ENCODE data around the gene NPR2.
A peak's percentile ranks its signal among the peaks of the same experiment; 100 is the strongest.

NPR2 gene

DNA sequence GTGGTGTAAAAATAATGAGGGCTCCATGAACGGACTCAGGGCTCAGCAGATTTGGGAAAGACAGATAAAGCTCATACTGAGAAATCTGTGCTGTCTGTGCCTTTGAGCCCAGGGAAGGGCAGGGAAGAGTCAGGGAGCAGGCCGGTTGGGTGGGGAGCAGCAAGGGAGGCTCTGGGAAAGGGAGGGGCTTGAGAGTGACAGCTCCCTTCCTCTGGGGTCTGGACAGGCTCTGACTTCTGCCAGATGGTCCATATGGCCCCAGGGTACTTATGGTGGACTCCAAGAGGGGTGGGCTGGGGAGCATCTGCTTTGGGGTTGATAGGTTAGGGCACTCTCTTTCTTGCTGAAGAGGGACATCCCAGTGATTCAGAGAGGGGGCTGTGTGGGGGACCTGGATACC is 2.1 kb downstream of the NPR2 start:
- peaks cover 7% of the 10 kb centered on the region for H3K36me3 Mint-ChIP-seq (ENCODE audit: insufficient read depth)
- no peak for DNase-seq (ENCODE audit: low spot score in 2 of 2)
- no peaks in the 10 kb centered on the region for H3K27me3 Mint-ChIP-seq
- H3K4me1 Mint-ChIP-seq = peaks cover 13% of the 10 kb centered on the region
- H3K27ac Mint-ChIP-seq (ENCODE audit: low read depth) = peak overlapping the region; percentile 2
- ATAC-seq (replicated peaks; ENCODE audit: extremely low read depth, poor library complexity, severe bottlenecking) = no peak
- H3K9me3 Mint-ChIP-seq = no peaks in the 10 kb centered on the region
- H3K4me3 Mint-ChIP-seq = no peak overlapping the region

DNA sequence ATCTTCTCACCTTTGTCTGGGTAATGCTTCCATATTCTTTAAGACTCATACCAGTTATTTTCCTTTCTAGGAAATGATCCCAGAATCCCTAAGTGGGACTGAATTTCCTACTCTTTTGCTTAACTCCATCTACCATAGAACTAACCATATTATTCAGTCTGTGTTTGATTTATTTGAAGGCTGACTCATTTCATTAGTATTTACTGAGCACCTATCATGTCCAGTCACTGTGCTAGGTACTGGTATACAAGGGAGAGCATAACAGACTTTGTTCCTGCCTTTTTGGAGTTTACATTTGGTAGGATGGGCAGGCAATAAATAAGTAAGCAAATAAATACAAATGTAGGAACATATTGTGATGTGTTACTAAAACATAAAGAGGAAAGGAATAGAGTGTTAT is 4.3 kb downstream of the NPR2 start:
- no peak overlapping the region for H3K4me3 Mint-ChIP-seq
- ATAC-seq (replicated peaks; ENCODE audit: extremely low read depth, poor library complexity, severe bottlenecking) (no peak), DNase-seq (ENCODE audit: low spot score in 2 of 2) (no peak)
- no peaks in the 10 kb centered on the region for H3K9me3 Mint-ChIP-seq
- H3K27ac Mint-ChIP-seq (ENCODE audit: low read depth) = no peak overlapping the region
- H3K4me1 Mint-ChIP-seq = peaks cover 13% of the 10 kb centered on the region
- no peaks in the 10 kb centered on the region for H3K27me3 Mint-ChIP-seq
- H3K36me3 Mint-ChIP-seq (ENCODE audit: insufficient read depth) = peaks cover 9% of the 10 kb centered on the region

DNA sequence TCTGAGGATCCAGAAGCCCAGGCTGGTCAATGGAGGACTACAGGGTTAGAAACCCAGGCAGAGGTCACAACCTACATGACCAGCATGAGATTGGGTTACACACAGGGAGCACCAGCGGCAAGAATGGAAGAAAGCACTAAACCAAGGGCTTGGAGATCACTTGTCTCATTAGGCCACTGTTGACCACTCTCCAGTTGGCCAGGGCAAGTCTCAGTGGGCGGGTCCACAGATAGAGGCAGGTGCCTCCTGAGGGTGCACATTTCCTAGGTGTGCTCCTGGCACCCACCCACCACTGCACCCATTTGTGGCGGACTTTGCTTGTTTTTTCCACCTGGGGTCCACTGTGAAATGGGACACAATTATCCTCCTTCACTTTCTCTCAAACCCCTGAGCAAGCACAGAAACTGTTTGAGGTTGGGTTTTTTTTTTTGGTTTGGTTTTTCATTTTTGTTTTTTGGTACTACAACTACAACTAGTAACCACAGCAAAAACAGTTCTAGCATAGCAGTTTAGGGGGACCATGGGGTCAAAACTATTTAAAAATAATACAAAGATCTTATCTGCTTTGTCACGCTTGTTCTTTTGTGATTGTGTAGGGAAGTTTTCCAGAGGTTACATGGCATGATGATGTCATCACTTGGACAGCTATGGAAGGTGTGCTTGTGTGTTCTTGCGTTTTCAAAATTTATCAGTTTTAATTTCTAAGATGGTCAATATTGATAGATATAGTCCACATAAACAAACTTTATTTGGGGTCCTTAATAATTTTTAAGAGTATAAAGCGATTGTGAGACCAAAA is 6.1 kb downstream of the NPR2 start:
- Mint-ChIP-seq H3K27me3 (no peaks in the 10 kb centered on the region), H3K36me3 (ENCODE audit: insufficient read depth) (peaks cover 7% of the 10 kb centered on the region), H3K4me3 (no peak overlapping the region), H3K27ac (ENCODE audit: low read depth) (no peak overlapping the region), H3K9me3 (no peaks in the 10 kb centered on the region), H3K4me1 (peaks cover 13% of the 10 kb centered on the region)
- DNase-seq (ENCODE audit: low spot score in 2 of 2) (no peak), ATAC-seq (replicated peaks; ENCODE audit: extremely low read depth, poor library complexity, severe bottlenecking) (no peak)

DNA sequence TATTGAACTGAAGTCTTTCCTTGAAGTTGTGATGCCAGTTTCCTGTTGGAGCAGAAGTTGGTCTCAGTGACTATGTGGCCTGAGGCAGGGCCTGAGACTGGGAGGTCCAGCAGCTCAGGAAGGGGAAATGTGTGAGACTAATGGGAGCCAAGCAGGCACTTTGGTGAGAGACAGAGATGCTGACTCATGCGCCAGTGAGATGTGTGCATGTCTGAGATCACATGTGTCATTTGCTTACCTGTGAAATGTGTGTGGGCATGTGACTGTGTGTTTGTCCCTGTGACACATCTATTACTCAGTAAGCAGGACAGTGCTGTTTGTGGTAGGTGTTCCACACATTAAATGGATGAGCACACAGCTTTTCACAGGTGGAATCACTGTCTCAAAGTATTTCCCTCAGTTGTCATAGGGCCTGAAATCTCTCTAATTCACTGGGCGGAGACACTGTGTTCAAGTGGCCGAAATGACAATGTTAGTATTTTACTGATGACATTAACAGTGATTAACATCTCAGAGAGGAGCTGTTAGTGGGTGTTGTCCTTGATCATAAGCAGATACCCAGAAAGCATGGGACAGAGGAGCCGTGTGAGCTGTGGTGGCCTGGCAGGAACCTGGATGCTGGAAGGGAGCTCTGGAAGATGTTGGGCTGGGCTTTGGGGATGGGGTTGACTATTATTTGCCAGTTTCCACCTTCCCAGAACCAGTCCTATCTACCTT is 7.4 kb downstream of the NPR2 start:
- no peak for DNase-seq (ENCODE audit: low spot score in 2 of 2)
- Mint-ChIP-seq H3K4me3 (no peak overlapping the region), H3K27ac (ENCODE audit: low read depth) (no peak overlapping the region), H3K36me3 (ENCODE audit: insufficient read depth) (peaks cover 4% of the 10 kb centered on the region), H3K9me3 (no peaks in the 10 kb centered on the region), H3K27me3 (no peaks in the 10 kb centered on the region), H3K4me1 (peaks cover 5% of the 10 kb centered on the region)
- ATAC-seq (replicated peaks; ENCODE audit: extremely low read depth, poor library complexity, severe bottlenecking) = no peak

DNA sequence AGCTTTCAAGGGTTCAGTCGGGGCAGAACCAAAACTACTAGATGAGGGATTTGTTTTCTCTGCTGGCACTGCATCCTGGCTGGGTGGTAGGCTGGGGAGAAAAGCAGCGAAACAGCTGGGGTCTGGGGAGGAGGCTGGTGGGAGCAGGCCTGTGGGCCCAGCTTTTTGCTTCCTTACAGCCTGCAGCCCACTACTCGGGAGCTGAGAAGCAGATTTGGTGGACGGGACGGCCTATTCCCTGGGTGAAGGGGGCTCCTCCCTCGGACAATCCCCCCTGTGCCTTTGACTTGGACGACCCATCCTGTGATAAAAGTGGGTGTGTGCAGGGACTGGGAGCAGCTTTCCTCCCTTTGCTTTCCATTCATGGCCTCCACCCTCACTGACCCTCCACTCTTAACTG is 9.1 kb downstream of the NPR2 start:
- ATAC-seq (replicated peaks; ENCODE audit: extremely low read depth, poor library complexity, severe bottlenecking) (no peak), DNase-seq (ENCODE audit: low spot score in 2 of 2) (no peak)
- Mint-ChIP-seq H3K4me1 (no peaks in the 10 kb centered on the region), H3K9me3 (no peaks in the 10 kb centered on the region), H3K27me3 (no peaks in the 10 kb centered on the region), H3K4me3 (no peak overlapping the region), H3K36me3 (ENCODE audit: insufficient read depth) (peaks cover 4% of the 10 kb centered on the region), H3K27ac (ENCODE audit: low read depth) (no peak overlapping the region)

DNA sequence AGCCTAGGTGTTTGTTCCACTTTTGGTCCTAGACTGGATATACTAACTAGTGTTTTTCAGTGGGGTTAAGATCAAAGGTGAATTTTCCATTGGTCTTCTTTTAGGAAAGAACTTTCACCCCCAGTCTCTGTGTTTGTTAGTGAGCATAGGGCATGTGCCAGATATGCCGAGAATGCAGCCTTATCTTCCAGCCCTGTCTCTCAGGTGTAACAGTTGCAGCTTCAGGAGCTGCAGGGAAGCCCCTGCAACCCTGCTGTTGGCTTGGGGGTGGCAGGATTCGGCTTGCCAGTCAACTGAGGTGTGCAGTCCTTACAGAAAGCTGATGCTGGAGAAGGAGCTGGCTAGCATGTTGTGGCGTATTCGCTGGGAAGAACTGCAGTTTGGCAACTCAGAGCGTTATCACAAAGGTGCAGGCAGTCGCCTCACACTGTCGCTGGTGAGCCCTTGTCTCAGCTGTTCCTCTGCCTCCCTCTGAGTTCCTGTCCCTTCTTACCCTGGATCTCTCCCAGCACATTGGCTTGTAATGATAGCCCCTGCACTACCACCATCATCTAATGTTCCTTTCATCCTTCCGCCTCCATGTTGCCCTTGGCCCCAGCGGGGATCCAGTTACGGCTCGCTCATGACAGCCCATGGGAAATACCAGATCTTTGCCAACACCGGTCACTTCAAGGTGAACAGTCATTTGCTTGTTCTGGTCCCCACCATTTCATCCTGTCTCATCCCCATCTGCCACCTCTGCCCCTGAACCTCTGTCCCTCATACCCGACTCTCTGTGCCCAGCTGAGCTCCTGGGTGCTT is 10.1 kb downstream of the NPR2 start:
- H3K36me3 Mint-ChIP-seq (ENCODE audit: insufficient read depth) = peaks cover 7% of the 10 kb centered on the region
- no peaks in the 10 kb centered on the region for H3K27me3 Mint-ChIP-seq
- ATAC-seq (replicated peaks; ENCODE audit: extremely low read depth, poor library complexity, severe bottlenecking) (no peak), DNase-seq (ENCODE audit: low spot score in 2 of 2) (no peak)
- no peaks in the 10 kb centered on the region for H3K4me1 Mint-ChIP-seq
- no peak overlapping the region for H3K4me3 Mint-ChIP-seq
- H3K27ac Mint-ChIP-seq (ENCODE audit: low read depth) = no peak overlapping the region
- no peaks in the 10 kb centered on the region for H3K9me3 Mint-ChIP-seq

DNA sequence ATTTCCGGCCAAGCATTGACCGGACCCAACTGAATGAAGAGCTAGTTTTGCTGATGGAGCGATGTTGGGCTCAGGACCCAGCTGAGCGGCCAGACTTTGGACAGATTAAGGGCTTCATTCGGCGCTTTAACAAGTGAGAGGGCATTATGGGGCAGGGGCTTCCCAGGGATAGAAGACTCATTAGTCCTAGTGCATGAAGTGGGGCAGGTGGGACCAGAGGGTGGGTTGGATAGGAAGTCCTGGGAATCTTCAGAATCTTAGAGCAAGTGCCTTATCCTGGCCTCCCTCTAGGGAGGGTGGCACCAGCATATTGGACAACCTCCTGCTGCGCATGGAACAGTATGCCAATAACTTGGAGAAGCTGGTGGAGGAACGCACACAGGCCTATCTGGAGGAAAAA is 14.7 kb downstream of the NPR2 start:
- Mint-ChIP-seq H3K27me3 (no peaks in the 10 kb centered on the region), H3K36me3 (ENCODE audit: insufficient read depth) (peaks cover 5% of the 10 kb centered on the region), H3K4me3 (no peak overlapping the region)

DNA sequence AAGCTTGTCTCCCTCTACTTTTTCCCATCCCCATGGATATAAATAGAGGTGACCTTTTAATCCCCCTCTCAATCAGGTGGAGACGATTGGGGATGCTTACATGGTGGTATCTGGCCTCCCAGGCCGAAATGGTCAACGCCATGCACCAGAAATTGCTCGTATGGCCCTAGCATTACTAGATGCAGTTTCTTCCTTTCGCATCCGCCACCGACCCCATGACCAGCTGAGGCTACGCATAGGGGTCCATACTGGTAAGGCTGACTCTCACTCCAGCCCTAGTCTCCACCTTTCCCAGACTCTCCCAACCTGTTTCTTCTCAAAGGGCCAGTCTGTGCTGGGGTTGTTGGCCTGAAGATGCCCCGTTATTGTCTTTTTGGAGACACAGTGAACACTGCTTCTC is 17.0 kb downstream of the NPR2 start:
- no peaks in the 10 kb centered on the region for H3K9me3 Mint-ChIP-seq
- H3K27ac Mint-ChIP-seq (ENCODE audit: low read depth) = no peak overlapping the region
- peaks cover 22% of the 10 kb centered on the region for H3K4me1 Mint-ChIP-seq
- DNase-seq (ENCODE audit: low spot score in 2 of 2) = no peak
- no peaks in the 10 kb centered on the region for H3K27me3 Mint-ChIP-seq
- H3K4me3 Mint-ChIP-seq = no peak overlapping the region
- no peak for ATAC-seq (replicated peaks; ENCODE audit: extremely low read depth, poor library complexity, severe bottlenecking)
- H3K36me3 Mint-ChIP-seq (ENCODE audit: insufficient read depth) = peaks cover 17% of the 10 kb centered on the region

More for the DNA sequence above, 14.7 kb downstream of the NPR2 start:
- no peak for DNase-seq (ENCODE audit: low spot score in 2 of 2)
- peaks cover 2% of the 10 kb centered on the region for H3K4me1 Mint-ChIP-seq
- H3K9me3 Mint-ChIP-seq = no peaks in the 10 kb centered on the region
- no peak for ATAC-seq (replicated peaks; ENCODE audit: extremely low read depth, poor library complexity, severe bottlenecking)
- no peak overlapping the region for H3K27ac Mint-ChIP-seq (ENCODE audit: low read depth)

DNA sequence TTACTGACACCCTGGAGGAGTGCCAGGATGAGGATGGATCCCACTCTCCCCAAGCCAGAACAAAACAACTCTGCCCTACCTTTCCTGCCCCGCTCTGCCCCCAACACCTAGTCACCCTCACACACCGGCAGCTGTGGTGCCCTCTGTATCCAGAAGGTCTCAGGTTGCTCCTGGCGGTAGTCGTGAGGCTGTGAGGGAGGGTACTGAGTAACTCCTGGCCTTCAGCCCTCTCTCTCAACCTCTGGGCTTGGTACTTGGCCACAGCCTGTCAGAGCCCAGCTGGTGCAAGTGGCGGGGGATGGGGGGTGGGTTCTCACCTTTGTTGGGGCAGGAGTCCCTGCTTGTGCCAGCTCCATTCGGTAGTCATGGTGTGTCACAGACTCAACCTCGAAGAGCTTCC is 18.7 kb downstream of the NPR2 start:
- ATAC-seq (replicated peaks; ENCODE audit: extremely low read depth, poor library complexity, severe bottlenecking) (no peak), DNase-seq (ENCODE audit: low spot score in 2 of 2) (no peak)
- H3K27me3 Mint-ChIP-seq = no peaks in the 10 kb centered on the region
- H3K9me3 Mint-ChIP-seq = no peaks in the 10 kb centered on the region
- peaks cover 31% of the 10 kb centered on the region for H3K4me1 Mint-ChIP-seq
- no peak overlapping the region for H3K27ac Mint-ChIP-seq (ENCODE audit: low read depth)
- no peak overlapping the region for H3K4me3 Mint-ChIP-seq
- peaks cover 24% of the 10 kb centered on the region for H3K36me3 Mint-ChIP-seq (ENCODE audit: insufficient read depth)

DNA sequence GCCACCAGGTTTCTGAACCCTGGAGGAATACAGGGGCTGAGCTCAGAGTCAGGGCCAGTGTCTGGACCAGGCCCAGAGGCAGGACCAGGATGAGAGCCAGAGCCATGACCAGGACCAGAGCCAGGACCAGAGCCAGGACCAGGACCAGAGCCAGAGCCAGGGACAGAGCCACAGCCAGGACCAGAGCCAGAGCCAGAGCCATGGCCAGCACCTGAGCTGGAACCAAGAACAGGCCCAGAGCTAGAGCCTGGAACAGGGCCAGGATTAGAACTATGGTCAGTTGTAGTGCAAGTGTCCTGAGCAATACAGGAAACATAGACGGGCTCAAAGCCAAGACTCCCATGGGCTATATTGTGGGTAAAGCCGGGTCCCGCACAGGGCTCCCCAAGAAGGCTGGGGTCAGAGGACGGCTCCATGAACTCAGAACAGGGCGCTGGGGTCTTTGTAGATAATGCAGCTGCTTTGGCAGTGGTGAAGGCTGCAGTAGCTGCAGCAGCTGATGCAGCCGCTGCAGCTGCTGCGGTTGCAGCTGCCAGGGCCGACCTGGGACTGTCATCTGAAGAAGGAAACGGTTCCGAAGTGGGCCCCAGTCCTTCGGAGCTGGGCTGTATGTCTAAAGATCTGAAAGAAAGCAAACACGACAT is 20.1 kb downstream of the NPR2 start:
- Mint-ChIP-seq H3K4me3 (peak overlapping the region; percentile 83), H3K4me1 (peaks cover 38% of the 10 kb centered on the region), H3K9me3 (no peaks in the 10 kb centered on the region), H3K27me3 (no peaks in the 10 kb centered on the region), H3K27ac (ENCODE audit: low read depth) (peak overlapping the region; percentile 89), H3K36me3 (ENCODE audit: insufficient read depth) (peaks cover 26% of the 10 kb centered on the region)
- ATAC-seq (replicated peaks; ENCODE audit: extremely low read depth, poor library complexity, severe bottlenecking) = no peak
- DNase-seq (ENCODE audit: low spot score in 2 of 2) = no peak

DNA sequence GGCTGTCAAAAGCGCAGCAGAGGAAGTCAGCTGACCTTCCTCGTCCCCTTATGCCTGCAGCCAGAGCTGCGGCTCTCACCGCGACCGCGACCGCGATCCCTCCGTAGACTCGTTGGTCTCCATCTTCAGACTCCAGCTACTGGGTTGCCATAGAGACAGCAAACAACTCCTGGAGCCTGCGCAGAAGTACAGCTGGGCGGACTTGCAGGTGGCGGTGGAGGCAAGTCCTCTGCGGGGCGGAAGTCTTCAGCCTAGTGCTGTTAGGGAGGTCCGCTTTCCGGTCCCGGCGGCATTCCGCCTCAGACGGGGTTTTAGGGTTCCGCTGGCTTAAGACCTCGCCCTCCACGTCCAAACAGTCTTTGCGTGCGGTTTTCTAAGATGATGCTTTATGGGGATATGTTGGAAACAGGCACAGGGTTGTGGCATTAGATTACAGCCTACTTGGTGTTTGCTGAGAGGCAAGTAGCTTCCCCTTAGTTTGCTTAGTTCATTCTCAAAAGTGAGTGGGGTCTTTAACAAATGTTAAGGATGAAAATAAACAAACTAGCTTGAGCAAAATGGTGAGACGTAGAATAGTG is 20.7 kb downstream of the NPR2 start, which contains the start of gene SPAG8:
SPAG8 (minus strand) TSS at position 238 of the 578 bp plus-strand sequence; CDS start at position 123, 115 bp downstream.
- H3K36me3 Mint-ChIP-seq (ENCODE audit: insufficient read depth) = peaks cover 26% of the 10 kb centered on the region
- ATAC-seq (replicated peaks; ENCODE audit: extremely low read depth, poor library complexity, severe bottlenecking) = peak; percentile 61
- H3K27ac Mint-ChIP-seq (ENCODE audit: low read depth) = peak within 1 kb of the TSS; percentile 89
- H3K9me3 Mint-ChIP-seq = no peaks in the 10 kb centered on the region
- H3K4me3 Mint-ChIP-seq = peak within 1 kb of the TSS; percentile 83
- H3K4me1 Mint-ChIP-seq = peaks cover 38% of the 10 kb centered on the region
- no peaks in the 10 kb centered on the region for H3K27me3 Mint-ChIP-seq
- DNase-seq (ENCODE audit: low spot score in 2 of 2) = peak; percentile 86 to 96

Measured in central memory CD8-positive, alpha-beta T cell (primary cell).